Measurements from ENCODE around the gene BRAF.
"Not testable (repeated sequence)": the region's sequence is repeated elsewhere in the genome, so short reads cannot be mapped to it uniquely, and the experiment has no call there.

Gene BRAF

GRCh38 chr7:140763166-140763565 lies 161.6 kb downstream of the BRAF start:
- not testable (repeated sequence) for DNase-seq

DNA sequence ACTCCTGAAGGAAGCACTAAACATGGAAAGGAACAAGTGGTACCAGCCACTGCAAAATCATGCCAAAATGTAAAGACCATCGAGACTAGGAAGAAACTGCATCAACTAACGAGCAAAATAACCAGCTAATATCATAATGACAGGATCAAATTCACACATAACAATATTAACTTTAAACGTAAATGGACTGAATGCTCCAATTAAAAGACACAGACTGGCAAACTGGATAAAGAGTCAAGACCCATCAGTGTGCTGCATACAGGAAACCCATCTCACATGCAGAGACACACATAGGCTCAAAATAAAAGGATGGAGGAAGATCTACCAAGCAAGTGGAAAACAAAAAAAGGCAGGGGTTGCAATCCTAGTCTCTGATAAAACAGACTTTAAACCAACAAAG lies 163.4 kb downstream of the BRAF start:
- not testable (repeated sequence) for DNase-seq

GRCh38 chr7:140754506-140754905 lies 170.2 kb downstream of the BRAF start:
- no peak for DNase-seq

GRCh38 chr7:140752533-140752932 lies 172.2 kb downstream of the BRAF start:
- DNase-seq: no peak

- DNase-seq: no peak
Observed at GRCh38 chr7:140746751-140747150, 178.0 kb downstream of the BRAF start.

DNA sequence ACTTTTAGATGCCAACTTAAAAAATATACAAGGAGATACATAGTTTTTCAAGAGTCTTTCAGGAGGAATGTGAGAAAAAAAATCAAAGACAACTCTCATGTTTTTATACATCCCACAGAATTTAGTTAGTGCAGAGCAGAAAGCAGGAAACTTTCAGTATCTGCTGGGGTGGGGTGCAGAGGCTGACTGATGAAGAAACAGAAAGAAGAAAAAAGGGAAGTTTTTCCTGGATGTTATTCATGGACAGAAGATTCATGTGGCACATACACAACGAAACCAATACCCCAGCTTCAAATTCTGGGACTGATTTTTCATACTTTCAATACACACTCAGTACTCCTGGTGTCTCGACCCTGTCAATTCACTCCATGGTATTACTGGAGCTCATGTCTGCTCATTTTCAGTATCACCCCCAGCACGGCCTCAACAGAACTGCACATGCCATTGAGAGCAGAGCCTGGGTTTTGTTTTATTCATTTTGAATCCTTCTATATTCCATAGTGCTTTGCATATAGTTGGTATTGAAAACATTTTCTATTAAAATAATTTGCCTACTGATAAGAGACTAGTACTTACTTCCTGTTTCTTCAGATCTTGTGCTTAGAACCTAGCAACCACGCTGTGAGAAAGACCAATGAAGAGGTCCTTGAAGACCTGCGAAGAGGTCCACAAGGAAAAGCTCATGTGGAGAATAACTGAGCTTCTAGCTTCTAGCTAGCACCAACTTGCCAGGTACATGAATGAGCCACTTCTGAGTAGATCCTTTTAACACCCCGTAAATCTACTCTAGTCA lies 179.3 kb downstream of the BRAF start:
- no peak for DNase-seq

DNA sequence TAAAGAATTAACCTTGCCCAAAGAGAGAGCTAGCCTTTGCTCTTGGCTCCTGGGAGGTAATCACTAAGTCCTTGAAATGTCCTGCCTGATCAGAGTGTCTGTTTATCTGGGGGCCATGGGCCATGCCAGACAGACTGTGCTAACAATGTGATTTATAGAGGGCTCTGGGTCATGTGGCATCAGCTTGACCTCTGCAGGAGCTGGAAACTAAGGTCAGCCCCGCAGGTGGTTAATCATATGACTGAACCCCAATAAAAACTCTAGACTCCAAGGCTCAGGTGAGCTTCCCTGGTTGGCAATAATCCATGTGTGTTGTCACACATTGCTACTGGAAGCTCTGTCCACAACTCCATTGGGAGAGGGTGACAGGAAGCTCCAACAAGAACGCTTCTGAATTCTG lies 180.7 kb downstream of the BRAF start:
- DNase-seq: no peak

DNA sequence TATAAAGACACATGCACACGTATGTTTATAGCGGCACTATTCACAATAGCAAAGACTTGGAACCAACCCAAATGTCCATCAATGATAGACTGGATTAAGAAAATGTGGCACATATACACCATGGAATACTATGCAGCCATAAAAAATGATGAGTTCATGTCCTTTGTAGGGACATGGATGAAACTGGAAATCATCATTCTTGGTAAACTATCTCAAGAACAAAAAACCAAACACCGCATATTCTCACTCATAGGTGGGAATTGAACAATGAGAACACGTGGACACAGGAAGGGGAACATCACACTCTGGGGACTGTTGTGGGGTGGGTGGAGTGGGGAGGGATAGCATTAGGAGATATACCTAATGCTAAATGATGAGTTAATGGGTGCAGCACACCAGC lies 181.5 kb downstream of the BRAF start:
- DNase-seq: not testable (repeated sequence)

DNA sequence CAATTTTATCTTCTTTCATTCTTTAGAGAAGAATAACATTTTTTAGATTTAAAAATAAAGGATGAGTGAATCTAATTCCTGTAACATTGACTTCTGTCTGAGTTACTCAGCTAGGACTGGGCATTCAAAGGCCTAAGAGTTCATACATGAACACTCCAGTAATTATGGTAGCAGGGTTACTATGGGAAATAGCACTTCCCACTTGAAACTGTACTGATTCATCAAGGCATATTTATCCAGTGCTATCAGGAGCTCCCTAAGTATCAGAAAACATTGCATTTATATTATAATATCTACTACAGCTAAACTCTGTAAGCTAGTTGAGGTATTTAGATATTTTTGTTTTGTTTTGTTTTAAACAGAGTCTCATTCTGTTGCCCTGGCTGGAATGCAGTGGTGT lies 186.4 kb downstream of the BRAF start:
- DNase-seq: peak; percentile 39

DNA sequence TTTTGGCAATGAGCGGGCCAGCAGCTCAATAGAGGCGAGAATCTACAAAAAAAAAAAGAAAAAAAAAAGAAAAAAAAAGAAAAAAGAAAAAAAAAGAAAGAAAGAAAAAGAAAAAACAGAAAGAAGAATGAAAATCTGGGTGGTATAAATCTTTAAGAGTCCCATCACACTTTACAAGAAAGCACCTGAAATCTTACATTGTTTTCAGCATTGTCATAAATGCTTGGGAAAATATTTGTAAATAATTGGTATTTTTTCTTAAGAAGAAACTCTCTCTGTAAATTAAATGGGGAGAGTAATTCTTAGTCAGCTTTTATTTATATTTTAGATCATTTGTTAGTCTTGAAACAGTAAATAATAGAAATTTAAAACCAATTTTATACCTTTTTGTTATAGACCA lies 190.0 kb downstream of the BRAF start:
- no peak for DNase-seq

- no peak for DNase-seq
Observed at GRCh38 chr7:140734096-140734495, 190.6 kb downstream of the BRAF start.

GRCh38 chr7:140732416-140732815 lies 192.3 kb downstream of the BRAF start:
- no peak for DNase-seq

DNA sequence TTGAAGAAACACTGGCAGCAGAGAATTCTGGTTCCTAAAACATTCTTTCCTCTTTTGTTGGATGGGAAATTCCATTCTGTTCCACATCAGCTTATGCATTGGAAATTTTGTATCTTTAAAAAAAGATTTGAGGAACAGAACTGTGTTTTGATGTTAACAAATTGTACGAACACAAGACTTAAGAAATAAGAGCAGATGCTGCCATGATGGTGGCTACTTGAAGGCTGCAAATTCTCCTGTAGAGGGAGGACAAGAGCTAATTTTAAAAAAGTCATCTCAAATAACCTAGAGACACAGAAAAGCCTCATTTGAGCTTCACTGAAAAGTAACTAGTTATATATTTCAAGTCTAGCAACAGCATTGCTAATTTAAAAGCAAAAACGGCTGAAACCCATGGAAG lies 198.4 kb downstream of the BRAF start:
- DNase-seq: peak; percentile 41

DNA sequence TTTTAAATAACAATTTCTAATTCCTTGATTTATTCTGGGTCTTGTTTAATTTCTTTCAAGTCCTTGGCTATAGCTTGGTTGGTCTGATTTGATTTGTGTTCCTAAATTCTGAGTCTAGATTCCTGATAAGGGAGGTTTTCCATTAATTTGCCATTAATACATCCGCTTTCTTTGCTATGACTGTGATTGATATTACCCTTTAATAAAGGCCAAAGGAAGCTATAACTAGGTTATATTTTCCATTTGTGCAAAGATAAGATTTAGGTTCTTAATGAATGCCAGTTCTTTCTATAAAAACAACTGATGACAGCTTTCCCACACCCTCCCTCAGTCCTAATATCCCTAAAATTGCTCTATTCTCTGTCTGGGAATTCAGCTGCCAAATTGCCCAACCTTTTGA lies 200.0 kb downstream of the BRAF start:
- no peak for DNase-seq

GRCh38 chr7:140723574-140723973 lies 201.2 kb downstream of the BRAF start:
- DNase-seq: no peak

DNA sequence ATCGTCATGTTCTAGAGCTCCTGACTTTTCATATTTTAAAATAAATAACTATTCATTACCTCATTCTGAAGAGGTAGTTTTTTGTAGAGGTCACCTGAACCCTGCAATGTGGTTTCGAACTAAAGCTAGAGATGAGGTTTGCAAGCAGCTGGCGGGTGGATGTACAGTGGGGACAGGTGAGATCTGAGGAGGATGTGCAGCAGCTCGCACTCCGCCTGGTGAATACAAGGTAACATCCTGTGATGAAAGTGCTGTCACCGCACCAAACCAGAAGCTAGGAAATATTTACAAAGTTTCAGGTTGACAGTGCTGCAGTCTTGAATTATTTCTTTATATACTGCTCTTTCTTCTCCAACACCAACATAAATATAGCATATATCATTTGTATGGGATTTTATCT lies 201.7 kb downstream of the BRAF start:
- no peak for DNase-seq

- peak; percentile 38 for DNase-seq
Observed at GRCh38 chr7:140722254-140722653, 202.5 kb downstream of the BRAF start.

- DNase-seq: no peak
Observed at GRCh38 chr7:140719721-140720120, 205.0 kb downstream of the BRAF start.

DNA sequence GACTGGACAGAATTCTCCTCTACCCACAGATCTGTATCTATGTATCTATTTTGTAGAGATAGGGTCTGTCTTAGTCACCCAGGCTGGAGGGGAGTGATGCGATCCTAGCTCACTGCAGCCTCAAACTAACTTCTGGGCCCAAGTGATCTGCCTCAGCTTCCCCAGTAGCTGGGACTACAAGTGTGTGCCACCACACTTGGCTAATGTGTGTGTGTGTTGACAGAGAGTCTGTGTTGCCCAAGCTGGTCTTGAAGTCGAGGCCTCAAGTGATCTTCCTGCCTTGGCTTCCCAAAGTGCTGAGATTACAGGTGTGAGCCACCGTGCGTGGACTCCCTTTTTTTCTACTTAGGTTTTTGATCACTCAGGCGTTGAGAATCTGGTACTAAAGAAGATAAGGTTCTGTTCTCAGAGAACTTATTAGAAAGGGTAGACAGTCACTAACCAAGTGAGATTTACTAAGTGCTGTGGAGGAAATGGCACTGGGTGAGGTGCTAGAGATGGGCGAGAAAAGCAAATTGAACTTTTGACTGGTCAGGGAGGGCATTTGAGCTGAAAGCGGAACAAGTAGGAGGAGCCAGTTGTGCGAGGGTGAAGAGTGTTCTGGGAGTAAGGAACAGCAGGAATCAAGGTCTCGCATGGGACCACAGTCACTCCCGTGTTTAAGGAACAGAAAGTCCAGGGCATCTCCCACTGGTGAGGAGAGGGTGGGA lies 210.2 kb downstream of the BRAF start:
- no peak for DNase-seq

DNA sequence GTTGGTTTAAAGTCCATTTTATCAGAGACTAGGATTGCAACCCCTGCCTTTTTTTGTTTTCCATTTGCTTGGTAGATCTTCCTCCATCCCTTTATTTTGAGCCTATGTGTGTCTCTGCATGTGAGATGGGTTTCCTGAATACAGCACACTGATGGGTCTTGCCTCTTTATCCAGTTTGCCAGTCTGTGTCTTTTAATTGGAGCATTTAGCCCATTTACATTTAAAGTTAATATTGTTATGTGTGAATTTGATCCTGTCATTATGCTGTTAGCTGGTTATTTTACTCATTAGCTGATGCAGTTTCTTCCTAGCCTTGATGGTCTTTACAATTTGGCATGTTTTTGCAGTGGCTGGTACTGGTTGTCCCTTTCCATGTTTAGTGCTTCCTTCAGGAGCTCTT lies 212.3 kb downstream of the BRAF start:
- DNase-seq: not testable (repeated sequence)

DNA sequence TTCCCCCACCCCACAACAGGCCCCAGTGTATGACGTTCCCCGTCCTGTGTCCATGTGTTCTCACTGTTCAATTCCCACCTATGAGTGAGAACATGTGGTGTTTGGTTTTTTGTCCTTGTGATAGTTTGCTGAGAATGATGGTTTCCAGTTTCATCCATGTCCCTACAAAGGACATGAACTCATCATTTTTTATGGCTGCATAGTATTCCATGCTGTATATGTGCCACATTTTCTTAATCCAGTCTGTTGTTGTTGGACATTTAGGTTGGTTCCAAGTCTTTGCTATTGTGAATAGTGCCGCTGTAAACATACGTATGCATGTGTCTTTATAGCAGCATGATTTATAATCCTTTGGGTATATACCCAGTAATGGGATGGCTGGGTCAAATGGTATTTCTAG lies 216.0 kb downstream of the BRAF start:
- DNase-seq: not testable (repeated sequence)

GRCh38 chr7:140707132-140707531 lies 217.6 kb downstream of the BRAF start:
- DNase-seq: no peak

- no peak for DNase-seq
Observed at GRCh38 chr7:140704205-140704604, 220.5 kb downstream of the BRAF start.

DNA sequence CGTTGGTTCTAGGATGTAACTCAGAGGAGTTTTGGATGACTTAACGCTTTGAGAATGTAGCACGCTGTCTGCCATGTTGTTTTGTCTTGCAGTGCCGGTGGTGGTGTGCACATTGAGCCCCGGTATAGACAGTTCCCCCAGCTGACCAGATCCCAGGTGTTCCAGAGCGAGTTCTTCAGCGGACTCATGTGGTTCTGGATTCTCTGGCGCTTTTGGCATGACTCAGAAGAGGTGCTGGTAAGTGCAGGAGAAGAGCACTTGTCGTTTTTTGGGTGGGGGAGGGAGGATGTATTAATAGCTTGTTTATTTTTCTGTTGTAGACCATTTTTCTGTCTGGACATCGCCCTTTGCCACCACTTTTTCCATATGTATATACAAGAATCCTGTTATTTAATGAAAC lies 222.0 kb downstream of the BRAF start:
- no peak for DNase-seq

DNA sequence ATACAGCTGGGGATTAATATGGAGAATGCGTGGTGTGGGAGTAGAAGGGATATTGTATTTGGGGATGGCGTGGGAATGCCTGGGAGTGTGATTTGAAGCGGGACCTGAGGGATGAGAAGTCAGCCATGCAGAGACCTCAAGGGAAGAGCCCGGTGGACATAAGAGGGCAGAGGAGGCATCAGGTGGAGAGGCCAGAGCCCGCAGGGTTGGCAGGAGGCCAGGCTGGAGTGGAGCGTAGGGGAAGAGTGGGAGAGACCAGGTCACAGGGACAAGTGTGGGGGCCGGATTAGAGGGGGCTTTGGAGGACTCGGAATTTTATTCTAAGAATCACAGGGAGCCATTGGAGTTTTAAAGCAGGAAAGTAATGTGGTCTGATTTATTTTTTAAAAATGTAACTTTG lies 226.3 kb downstream of the BRAF start:
- peak; percentile 26 for DNase-seq

Data from kidney glomerular epithelial cell (primary cell).